HEK293T (cell line): ENCODE results near the gene MAP2K5.

ENCODE experiments used
- CTCF ChIA-PET: fragments of 350-600 bp; formaldehyde crosslinking; extraction: SDS; loops from one replicate; lab custom pipeline; 2021; ENCODE audit warnings: antibody characterized with exemption, inconsistent platforms; lab: Yijun Ruan, JAX
- POLR2A ChIA-PET: fragments of 350-600 bp; formaldehyde crosslinking; extraction: SDS; loops from one replicate; lab custom pipeline; 2020; ENCODE audit warnings: antibody characterized with exemption, inconsistent platforms; lab: Yijun Ruan, JAX
- DNase-seq: peaks from one replicate; pipeline ENCODE4 v3.0.0; 2012; ENCODE audit warnings: mixed read lengths; ENCODE audit errors: extremely low spot score
- ARNT ChIP-seq: fragments of 450-650 bp; IDR thresholded peaks from 2 replicates; pipeline ENCODE4 v1.6.1; 2017; ENCODE audit warnings: mild to moderate bottlenecking
- BHLHE40 ChIP-seq: fragments of 450-650 bp; IDR thresholded peaks from 2 replicates; pipeline ENCODE4 v1.6.1; 2016; ENCODE audit warnings: mild to moderate bottlenecking, moderate library complexity, borderline replicate concordance
- CTBP1 ChIP-seq: fragments of 450-650 bp; IDR thresholded peaks from 2 replicates; pipeline ENCODE4 v1.6.1; 2016; ENCODE audit warnings: borderline replicate concordance
- ELF4 ChIP-seq: fragments of 450-650 bp; IDR thresholded peaks from 2 replicates; pipeline ENCODE4 v1.6.1; 2017; ENCODE audit warnings: antibody characterized with exemption
- FOXA1 ChIP-seq: fragments of 450-650 bp; IDR thresholded peaks from 2 replicates; pipeline ENCODE4 v1.6.1; 2016; ENCODE audit warnings: mild to moderate bottlenecking
- FOXK2 ChIP-seq: fragments of 450-650 bp; IDR thresholded peaks from 2 replicates; pipeline ENCODE4 v1.6.1; 2016; ENCODE audit warnings: mild to moderate bottlenecking
- FOXM1 ChIP-seq: fragments of 450-650 bp; IDR thresholded peaks from 2 replicates; pipeline ENCODE4 v1.6.1; 2017; ENCODE audit warnings: mild to moderate bottlenecking, borderline replicate concordance
- HDGF ChIP-seq: fragments of 450-650 bp; IDR thresholded peaks from 2 replicates; pipeline ENCODE4 v1.6.1; 2017; ENCODE audit warnings: antibody characterized with exemption, borderline replicate concordance
- L3MBTL2 ChIP-seq: fragments of 450-650 bp; conservative IDR thresholded peaks from 2 replicates; pipeline ENCODE4 v1.6.1; 2016; ENCODE audit warnings: mild to moderate bottlenecking
- LEF1 ChIP-seq: fragments of 450-650 bp; IDR thresholded peaks from 2 replicates; pipeline ENCODE4 v1.6.1; 2017; ENCODE audit warnings: mild to moderate bottlenecking, borderline replicate concordance
- NFRKB ChIP-seq: fragments of 450-650 bp; IDR thresholded peaks from 2 replicates; pipeline ENCODE4 v1.6.1; 2016; ENCODE audit warnings: mild to moderate bottlenecking, moderate library complexity
- SP1 ChIP-seq: fragments of 450-650 bp; IDR thresholded peaks from 2 replicates; pipeline ENCODE4 v1.6.1; 2017
- SUZ12 ChIP-seq: fragments of 450-650 bp; IDR thresholded peaks from 2 replicates; pipeline ENCODE4 v1.6.1; 2016; ENCODE audit warnings: mild to moderate bottlenecking
- TARDBP ChIP-seq: fragments of 450-650 bp; IDR thresholded peaks from 2 replicates; pipeline ENCODE4 v1.6.1; 2016
- ZNF384 ChIP-seq: fragments of 450-650 bp; IDR thresholded peaks from 2 replicates; pipeline ENCODE4 v1.6.1; 2016
- TF ChIP-seq, protein P1 (sequence below): fragments of 450-650 bp; IDR thresholded peaks from 2 replicates; pipeline ENCODE4 v1.6.1; 2016

MAP2K5 gene

DNA sequence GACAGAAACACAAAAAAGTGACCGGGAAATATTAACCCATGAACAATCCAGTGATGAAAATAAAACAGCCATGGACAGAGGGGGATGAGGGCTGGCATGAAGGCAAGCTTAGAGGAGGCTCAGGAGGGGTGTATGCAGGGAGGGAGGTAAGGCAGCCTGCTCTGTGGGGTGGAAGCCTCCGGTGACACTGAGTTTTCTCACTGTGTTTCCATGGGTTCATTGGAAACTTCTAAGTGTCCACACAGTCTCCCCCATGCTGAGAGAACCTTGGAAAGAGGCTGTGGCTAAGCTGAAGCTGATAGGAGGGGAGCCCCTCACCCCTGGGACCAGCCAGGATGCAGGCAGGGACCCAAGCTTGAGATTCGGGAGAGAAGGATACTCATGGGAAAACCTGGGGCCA is 276.0 kb downstream of the MAP2K5 start:
- no peak for DNase-seq
- ChIA-PET POLR2A (no interaction called here), CTCF (no interaction called here)
- TF ChIP-seq HDGF (no peak), ZNF384 (no peak), BHLHE40 (no peak), SUZ12 (no peak), ARNT (no peak), NFRKB (no peak), L3MBTL2 (no peak), ELF4 (no peak), FOXM1 (no peak), SP1 (no peak), FOXK2 (no peak), FOXA1 (no peak), LEF1 (no peak), CTBP1 (no peak)
- TF ChIP-seq, protein P1, sequence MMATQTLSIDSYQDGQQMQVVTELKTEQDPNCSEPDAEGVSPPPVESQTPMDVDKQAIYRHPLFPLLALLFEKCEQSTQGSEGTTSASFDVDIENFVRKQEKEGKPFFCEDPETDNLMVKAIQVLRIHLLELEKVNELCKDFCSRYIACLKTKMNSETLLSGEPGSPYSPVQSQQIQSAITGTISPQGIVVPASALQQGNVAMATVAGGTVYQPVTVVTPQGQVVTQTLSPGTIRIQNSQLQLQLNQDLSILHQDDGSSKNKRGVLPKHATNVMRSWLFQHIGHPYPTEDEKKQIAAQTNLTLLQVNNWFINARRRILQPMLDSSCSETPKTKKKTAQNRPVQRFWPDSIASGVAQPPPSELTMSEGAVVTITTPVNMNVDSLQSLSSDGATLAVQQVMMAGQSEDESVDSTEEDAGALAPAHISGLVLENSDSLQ = no peak

DNA sequence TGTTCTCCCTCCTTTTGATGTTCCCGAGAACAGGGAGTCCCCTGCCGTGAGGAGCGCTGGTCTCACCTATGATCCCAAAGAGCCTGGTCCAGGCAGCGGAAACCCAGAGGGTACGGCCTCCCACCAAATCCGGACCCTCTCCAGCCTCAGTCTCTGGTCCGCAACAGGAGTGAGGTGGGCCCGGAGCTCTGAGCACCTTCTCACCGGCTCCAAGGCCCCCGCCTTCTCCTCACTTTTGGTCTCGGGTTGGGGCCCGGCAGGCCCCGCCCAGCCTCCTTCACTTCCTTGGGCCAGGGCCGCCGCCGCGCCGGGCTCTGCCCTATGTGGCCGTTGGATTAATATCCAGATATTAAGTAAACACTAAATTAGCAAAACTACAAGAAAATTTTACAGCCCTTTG is 277.1 kb downstream of the MAP2K5 start:
- POLR2A ChIA-PET = no interaction called here
- TF ChIP-seq NFRKB (no peak), ARNT (no peak), SUZ12 (no peak), CTBP1 (no peak), FOXK2 (no peak), TARDBP (no peak), LEF1 (no peak), FOXA1 (no peak), FOXM1 (no peak), L3MBTL2 (no peak), ZNF384 (no peak), ELF4 (no peak), BHLHE40 (no peak), SP1 (no peak), HDGF (no peak)
- TF ChIP-seq, protein P1 = no peak
- CTCF ChIA-PET = no interaction called here

DNA sequence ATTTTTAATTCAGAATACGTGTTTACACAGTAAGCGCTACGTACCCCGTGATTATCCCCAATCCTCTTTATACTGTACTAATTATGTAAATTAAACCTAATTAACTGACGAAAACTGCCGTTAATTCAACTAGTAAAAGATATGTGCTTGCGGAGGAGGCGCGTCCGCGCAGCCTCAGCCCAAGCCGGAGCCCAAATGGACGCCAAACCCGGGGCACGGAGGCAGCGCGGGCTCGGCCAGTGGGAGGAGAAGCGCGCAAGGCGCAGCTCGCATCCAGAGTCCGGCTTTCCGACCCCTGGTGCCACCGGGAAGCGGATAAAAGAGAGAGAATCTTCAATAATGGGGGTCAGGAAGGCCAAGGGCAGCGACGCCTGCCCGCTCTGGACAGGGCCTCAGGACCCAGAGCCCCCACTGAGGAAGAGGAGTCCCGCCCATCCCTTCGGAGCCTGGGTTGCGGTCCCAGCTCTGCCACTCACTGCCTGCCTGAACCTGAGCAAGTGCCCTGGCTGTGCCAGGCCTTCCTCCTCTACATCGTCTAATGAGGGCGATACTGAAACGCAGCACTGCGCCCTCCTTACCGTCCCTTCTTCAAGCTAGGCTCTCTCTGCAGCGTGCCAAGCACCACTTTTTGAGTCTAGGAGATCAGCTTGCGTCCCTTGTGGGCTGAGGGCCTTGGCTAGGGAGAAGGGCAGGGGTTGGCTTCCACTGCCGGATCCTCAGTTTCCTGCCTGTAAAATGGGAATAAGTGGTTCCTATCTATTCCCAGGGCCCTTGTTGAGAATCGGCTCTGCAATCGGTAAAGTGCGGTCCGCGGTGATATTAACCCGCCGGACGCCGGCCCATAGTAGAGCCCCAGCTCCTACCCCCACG is 277.9 kb downstream of the MAP2K5 start:
- ChIA-PET CTCF (no interaction called here), POLR2A (no interaction called here)

More for the DNA sequence above, 277.1 kb downstream of the MAP2K5 start:
- no peak for DNase-seq

DNA sequence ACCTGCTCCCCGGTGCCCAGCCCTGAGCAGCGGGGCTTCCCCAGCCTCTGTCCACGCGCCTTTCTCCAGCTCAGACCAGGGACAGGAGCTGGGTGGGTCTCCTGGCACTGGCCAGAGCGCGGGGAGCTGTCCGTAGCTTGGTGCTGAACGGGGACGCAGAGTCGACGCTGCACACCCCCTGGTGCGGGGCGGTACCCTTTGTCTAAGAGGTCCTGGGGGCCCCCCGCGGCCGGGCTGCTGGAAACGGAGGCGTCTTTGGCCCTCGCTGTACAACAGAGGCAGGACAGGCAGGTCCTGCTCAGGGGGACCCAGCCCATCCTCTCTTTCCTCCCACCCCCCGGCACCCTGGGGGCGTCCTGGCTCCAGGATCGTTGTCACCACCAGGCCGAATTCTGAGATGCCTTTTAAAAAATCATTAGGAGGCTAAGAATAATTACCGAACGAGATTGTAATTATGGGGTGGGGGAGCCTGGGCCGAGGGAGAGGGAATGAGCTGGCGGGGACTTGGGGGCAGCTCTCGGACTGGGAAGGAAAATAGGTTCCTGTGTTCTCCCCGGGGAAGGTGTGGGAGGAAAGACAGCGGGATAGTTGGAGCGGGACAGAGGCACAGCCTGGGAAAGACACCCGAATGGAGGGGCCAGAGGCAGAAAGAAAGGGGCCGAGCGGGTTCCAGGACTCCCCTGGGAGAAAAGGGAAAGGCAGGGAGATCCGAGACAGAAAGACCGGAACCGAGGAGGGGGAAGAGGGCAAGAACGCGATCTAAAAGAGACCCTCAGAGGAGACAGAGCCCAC is 278.7 kb downstream of the MAP2K5 start:
- POLR2A ChIA-PET = no interaction called here
- TF ChIP-seq FOXA1 (no peak), L3MBTL2 (no peak), TARDBP (no peak)
- no peak for DNase-seq
- CTCF ChIA-PET = no interaction called here

More for the DNA sequence above, 277.9 kb downstream of the MAP2K5 start:
- no peak for DNase-seq
- no peak for TF ChIP-seq SUZ12
- no peak for TF ChIP-seq FOXA1
- no peak for TF ChIP-seq NFRKB
- TF ChIP-seq, protein P1 = no peak
- no peak for TF ChIP-seq L3MBTL2
- TF ChIP-seq ZNF384 = no peak
- no peak for TF ChIP-seq FOXK2
- no peak for TF ChIP-seq CTBP1
- TF ChIP-seq SP1 = no peak
- no peak for TF ChIP-seq ELF4
- TF ChIP-seq HDGF = no peak

DNA sequence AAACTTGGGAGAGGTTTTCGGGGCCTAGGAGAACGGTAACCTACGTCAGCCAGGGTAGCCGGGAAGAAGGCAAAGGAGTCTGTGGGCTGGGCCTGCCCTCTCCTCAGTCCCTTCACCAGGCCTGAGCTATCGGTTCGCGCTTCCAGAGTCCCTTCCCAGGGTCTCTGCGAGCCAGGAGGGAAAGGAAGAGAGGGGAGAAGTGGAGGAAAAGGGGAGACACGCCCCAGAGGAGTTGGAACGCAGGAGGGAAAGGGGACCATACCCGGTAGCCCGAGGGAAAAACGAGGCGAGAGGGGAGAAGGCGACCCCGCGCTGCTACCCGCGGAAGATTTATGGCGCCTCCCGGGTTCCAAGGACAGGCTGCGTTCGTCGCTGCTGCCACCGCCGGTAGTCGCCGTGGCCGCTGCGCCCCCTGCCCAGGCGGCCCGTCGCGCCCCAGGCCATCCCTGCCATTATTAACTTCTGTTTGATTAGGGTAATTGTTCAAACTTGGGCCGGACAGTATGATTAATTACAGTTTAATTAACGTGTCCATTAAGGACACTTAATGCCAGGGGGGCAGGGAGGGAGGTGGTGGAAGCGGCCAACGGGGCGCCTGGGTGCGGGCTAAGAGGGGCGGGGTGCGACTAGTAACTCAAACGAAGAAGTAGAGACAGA is 279.4 kb downstream of the MAP2K5 start:
- ChIA-PET POLR2A (interaction anchor here (1.7 kb wide), 1 partner anchor 40 kb away, joined by 4 read pairs; no protein-coding TSS in a partner anchor), CTCF (no interaction called here)
- DNase-seq = no peak
- TF ChIP-seq TARDBP (no peak), CTBP1 (no peak), HDGF (no peak), FOXM1 (no peak), NFRKB (no peak), SUZ12 (no peak), LEF1 (no peak)
